Activated T-cell treated with anti-CD3 and anti-CD28 coated beads, Interleukin-2, amount 50 U/mL, for 4 hours (primary cell): ENCODE results near the gene FBXO39. TPM values are rescaled to one million over a fixed set of nuclear protein-coding genes. Genes with fewer than 3 reads are reported as not detected.
"Not testable (repeated sequence)": the region's sequence is repeated elsewhere in the genome, so short reads cannot be mapped to it uniquely, and the experiment has no call there.

ENCODE experiments used
- ATAC-seq, 2 donors: fragments of 200-7000 bp; cut with Tn5 transposase; one replicate each; pipeline ENCODE4 v1.10.0; 2021
- DNase-seq: peaks from one replicate; pipeline ENCODE4 v3.0.0-alpha.2; 2020
- H3K27me3 Mint-ChIP-seq: one replicate; pipeline ENCODE4 v1.8.0; 2021; ENCODE audit warnings: low read depth, mixed read lengths
- H3K36me3 Mint-ChIP-seq: one replicate; pipeline ENCODE4 v1.8.0; 2022; ENCODE audit warnings: mixed read lengths; ENCODE audit not compliant: insufficient read depth
- H3K4me1 Mint-ChIP-seq: one replicate; pipeline ENCODE4 v1.8.0; 2021; ENCODE audit warnings: low read depth, mixed read lengths
- H3K4me3 Mint-ChIP-seq: one replicate; pipeline ENCODE4 v1.8.0; 2021; ENCODE audit warnings: mild to moderate bottlenecking, moderate library complexity, mixed read lengths
- H3K9me3 Mint-ChIP-seq: one replicate; pipeline ENCODE4 v1.8.0; 2021; ENCODE audit warnings: mixed read lengths
- total RNA-seq, 3 donors: library from RNA; stranded (reverse); gene quantifications; one replicate each; pipeline ENCODE4 v1.2.1, GENCODE V29; 2021

Gene FBXO39
- total RNA-seq, result not detected

DNA sequence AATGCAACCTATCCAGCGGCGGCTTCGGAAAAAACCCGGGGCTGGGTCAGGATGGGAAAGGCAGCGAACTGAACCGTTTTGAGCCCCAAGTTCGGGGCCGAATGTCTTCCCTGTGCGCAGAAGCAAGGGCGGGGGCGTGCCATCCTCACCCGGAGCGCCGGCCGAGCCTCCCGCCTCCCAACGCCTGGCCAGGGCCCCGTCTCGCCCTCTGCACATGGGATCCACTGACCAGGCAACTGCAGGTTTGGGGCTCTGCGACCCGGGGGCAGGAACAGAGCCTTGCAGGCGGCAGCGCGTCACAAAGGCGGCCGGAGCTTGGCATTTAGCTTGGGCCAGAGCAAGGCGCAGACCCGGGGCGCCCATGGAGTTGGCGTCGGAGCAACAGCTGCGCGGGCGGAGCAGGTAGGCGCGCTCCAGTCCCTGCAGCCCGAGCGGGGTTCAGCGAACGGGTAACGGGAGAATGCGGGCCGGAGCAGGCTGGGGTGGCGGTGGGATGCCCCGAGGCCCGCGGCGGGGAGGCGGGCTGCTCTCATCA, at the start of gene FBXO39:
FBXO39 (plus strand) TSS at position 345 of the 535 bp plus-strand sequence. CDS start 3,654 bp downstream, outside the sequence.
- no peak for DNase-seq
- H3K4me3 Mint-ChIP-seq, result no peak within 1 kb of the TSS
- peaks cover 4% of the 10 kb centered on the region for H3K4me1 Mint-ChIP-seq
- H3K36me3 Mint-ChIP-seq, result peaks cover 31% of the 10 kb centered on the region
- H3K9me3 Mint-ChIP-seq, result peaks cover 24% of the 10 kb centered on the region
- peaks cover 24% of the 10 kb centered on the region for H3K27me3 Mint-ChIP-seq
- ATAC-seq, result no peak

DNA sequence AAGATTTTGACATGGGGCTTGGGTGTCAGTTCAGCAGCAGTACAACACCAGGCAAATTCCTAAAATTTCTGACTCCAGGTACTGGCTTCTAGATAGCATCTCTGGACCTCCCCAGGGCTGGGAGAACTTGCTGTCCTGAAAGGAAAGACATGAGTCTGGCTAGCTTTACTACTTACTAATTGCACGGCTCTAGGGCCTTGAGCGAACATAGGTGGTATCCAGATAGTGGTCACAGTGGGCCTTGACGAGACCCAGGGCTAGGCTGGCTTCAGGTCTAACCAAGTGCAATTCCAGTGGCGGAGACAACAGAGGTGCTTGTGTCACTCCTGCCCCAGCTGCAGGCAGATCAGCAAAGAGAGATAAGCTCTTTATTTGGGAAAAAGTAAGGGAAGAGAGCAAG, 46.5 kb upstream of the FBXO39 start:
- no peak overlapping the region for H3K4me3 Mint-ChIP-seq
- ATAC-seq, result no peak
- H3K4me1 Mint-ChIP-seq, result no peaks in the 10 kb centered on the region

DNA sequence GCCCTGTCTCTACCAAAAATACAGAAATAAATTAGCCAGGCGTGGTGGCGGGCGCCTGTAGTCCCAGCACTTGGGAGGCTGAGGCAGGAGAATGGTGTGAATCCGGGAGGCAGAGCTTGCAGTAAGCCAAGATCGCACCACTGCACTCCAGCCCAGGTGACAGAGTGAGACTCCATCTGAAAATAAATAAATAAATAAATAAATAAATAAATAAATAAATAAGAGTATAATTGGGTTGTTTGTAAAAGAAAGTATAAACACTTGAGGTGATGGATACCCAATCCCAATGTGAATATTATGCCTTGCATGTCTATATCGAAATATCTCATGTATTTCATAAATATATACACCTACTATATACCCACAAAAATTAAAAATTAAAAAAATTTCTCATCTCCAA, 29.4 kb upstream of the FBXO39 start:
- not testable (repeated sequence) for ATAC-seq

More for the DNA sequence above, 46.5 kb upstream of the FBXO39 start:
- Mint-ChIP-seq H3K9me3 (no peaks in the 10 kb centered on the region), H3K27me3 (peaks cover 17% of the 10 kb centered on the region), H3K36me3 (no peaks in the 10 kb centered on the region)
- no peak for DNase-seq

DNA sequence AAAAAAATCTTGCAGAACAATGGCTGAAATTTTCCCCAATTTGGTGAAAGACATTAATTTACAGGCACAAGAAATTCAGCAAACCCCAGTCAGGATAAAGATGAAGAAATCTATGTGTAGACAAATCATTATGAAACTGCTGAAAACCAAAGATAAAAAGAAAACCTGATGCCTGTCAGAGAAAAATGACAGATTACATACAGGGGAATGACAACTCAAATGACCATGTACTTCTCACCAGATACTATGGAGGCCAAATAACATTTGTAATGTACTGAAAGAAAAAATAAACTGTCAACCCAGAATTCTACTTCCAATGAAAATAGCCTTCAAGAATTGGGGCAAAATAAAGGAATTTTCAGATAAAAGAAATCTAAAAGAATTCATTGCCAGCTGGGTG, 27.4 kb upstream of the FBXO39 start:
- DNase-seq (no peak), ATAC-seq (no peak)
- H3K27me3 Mint-ChIP-seq, result peaks cover 10% of the 10 kb centered on the region
- no peaks in the 10 kb centered on the region for H3K36me3 Mint-ChIP-seq
- peaks cover 9% of the 10 kb centered on the region for H3K4me1 Mint-ChIP-seq
- H3K9me3 Mint-ChIP-seq, result peaks cover 3% of the 10 kb centered on the region
- H3K4me3 Mint-ChIP-seq, result no peak overlapping the region

More for the DNA sequence above, 29.4 kb upstream of the FBXO39 start:
- not testable (repeated sequence) for DNase-seq, H3K36me3 Mint-ChIP-seq, H3K4me3 Mint-ChIP-seq, H3K9me3 Mint-ChIP-seq, H3K4me1 Mint-ChIP-seq
- H3K27me3 Mint-ChIP-seq, result peaks cover 23% of the 10 kb centered on the region

DNA sequence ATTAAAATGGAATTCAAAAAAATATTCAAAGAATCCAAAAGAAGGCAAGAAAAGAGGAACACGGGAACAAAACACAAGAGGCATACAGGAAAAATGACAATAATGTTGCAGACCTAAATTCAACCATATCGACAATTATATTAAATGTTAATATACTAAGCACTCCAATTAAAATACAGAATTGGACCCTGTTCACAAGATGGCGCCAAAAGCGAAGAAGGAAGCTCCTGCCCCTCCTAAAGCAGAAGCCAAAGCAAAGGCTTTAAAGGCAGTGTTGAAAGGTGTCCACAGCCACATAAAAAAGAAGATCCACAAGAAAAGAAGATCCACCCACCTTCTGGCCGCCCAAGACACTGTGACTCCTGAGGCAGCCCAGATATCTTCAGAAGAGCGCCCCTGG, 26.5 kb upstream of the FBXO39 start:
- no peak for DNase-seq
- peaks cover 3% of the 10 kb centered on the region for H3K9me3 Mint-ChIP-seq
- ATAC-seq, result no peak
- peaks cover 9% of the 10 kb centered on the region for H3K4me1 Mint-ChIP-seq
- peaks cover 5% of the 10 kb centered on the region for H3K27me3 Mint-ChIP-seq
- H3K36me3 Mint-ChIP-seq, result no peaks in the 10 kb centered on the region
- H3K4me3 Mint-ChIP-seq, result no peak overlapping the region

DNA sequence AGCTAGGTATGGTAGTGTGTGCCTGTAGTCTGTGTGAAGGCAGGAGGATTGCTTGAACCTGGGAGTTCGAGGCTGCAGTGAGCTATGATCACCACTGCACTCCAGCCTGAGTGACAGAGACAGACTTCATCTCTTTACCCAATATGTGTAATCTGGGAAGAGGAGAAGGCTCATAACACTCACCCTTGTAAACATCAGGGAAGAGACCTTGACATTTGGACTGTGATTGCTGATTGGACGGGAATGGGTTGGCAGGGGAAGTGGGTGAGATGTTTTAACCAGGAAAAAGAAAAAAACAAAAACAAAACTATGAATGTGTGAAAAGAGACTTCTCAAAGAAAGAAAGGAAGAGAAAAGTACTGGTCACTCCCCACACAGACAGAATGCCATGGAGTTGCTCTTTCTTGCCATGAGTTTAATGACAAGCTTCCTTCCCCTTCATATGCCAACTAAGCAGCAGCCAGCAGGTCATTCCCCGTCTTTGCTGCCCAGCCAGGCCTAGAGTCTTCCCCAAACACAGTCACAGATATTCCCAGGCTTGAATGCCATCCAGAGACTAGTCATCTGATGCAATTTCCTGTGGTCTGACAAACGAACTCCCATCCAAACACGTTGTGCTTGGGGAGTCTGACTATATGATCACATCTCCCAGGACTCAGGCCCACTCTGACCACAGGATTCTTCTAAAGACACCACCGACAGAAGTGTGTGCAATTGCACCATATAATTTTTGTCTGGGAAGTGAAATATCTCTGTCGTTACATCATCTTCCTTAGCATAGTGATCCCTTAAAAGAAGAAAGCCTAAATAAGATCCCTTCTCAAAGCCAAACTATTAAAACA, 23.7 kb upstream of the FBXO39 start:
- peaks cover 3% of the 10 kb centered on the region for H3K9me3 Mint-ChIP-seq
- no peak for DNase-seq
- H3K4me3 Mint-ChIP-seq, result no peak overlapping the region
- peaks cover 1% of the 10 kb centered on the region for H3K36me3 Mint-ChIP-seq
- peaks cover 28% of the 10 kb centered on the region for H3K4me1 Mint-ChIP-seq
- ATAC-seq, result no peak
- H3K27me3 Mint-ChIP-seq, result no peaks in the 10 kb centered on the region

DNA sequence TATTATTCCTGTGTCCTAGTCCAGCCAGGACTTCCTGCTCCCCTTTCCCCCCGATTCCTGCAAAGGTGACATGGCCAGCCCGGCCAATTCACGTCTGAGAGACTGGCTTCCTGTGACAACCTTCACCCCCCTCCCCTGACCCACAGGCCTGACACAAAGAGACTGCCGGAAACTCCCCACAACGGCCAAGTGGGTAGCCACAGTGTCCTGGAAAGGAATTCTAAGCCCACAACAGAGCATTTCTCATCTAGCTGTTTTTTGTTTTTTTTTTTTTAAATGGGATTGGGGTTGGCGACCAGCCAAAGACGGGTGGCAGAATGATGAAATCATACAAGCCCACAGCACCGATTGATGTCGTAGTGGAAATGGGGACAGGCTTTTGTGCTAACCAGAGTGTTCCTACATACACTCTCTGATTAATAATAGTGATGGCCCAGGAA, 23.0 kb upstream of the FBXO39 start:
- H3K4me3 Mint-ChIP-seq, result no peak overlapping the region
- peaks cover 34% of the 10 kb centered on the region for H3K4me1 Mint-ChIP-seq
- peaks cover 3% of the 10 kb centered on the region for H3K9me3 Mint-ChIP-seq
- no peaks in the 10 kb centered on the region for H3K27me3 Mint-ChIP-seq
- peak; percentile 43 for DNase-seq
- ATAC-seq, result peak in 1 of 2 donors; percentile 25
- peaks cover 7% of the 10 kb centered on the region for H3K36me3 Mint-ChIP-seq

DNA sequence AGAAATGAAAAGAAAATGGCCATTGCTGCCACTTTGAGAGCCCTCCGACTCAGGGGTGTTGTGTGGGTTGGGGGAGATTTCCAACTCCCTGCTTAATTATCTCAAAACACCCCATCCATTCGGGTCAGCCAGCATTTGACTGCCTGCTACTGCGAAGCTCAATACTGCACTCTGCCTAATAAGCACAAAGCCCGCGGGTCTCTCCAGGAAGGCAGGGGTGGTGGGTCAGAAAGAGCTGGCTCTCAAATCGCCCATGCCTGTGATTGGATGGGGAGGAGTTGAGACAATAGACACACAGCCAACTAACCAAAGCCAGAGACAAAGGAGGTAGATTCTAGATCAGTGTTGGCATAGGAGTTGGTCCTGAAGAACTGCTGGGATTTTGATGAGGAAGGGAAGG, 22.5 kb upstream of the FBXO39 start:
- Mint-ChIP-seq H3K4me3 (no peak overlapping the region), H3K4me1 (peaks cover 40% of the 10 kb centered on the region), H3K27me3 (no peaks in the 10 kb centered on the region), H3K36me3 (peaks cover 12% of the 10 kb centered on the region), H3K9me3 (peaks cover 3% of the 10 kb centered on the region)
- no peak for DNase-seq
- ATAC-seq, result no peak

DNA sequence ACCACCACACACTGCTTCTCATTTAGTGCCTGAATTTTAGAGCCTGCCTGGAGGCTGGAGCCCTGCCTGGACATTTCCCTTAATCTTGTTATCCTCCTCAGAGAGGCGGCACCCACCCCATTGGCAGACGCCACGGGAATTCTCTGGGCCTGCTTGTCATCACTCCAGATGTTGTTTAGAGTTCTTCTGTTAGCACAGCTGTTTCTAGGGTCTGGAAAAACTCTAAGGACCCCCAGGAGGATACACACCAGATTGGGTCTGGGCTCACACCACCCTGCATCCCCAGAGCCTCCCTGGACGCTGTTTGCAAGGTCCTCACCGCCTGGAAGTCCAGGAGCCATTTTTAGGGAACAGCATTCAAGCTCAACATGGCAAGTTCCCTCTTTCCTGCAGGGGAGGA, 20.7 kb upstream of the FBXO39 start:
- ATAC-seq (no peak), DNase-seq (no peak)
- Mint-ChIP-seq H3K4me3 (peak overlapping the region; percentile 89), H3K36me3 (peaks cover 24% of the 10 kb centered on the region), H3K27me3 (no peaks in the 10 kb centered on the region), H3K9me3 (no peaks in the 10 kb centered on the region), H3K4me1 (peaks cover 44% of the 10 kb centered on the region)

DNA sequence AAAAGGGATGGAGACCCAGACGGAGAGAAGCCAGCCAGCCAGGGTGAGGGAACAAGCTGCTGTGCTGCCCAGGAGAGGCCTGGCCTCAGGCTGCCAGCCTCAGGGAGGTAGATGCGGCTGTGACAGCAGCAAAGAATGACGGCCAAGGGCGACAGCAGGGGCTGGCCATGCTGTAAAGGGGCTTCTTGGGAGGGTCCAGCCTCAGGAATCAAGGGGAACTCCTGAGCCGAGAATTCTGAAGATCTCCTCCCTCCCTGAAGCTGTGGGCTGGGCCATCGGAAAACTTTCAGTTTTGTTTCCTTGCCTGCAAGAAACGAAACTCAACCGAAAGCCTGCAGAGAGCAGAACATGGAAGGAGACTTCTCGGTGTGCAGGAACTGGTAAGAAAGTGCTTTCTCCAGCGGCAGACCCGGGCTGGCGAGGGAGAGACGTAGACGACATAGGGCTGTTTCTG, 20.3 kb upstream of the FBXO39 start, which contains the start of gene XAF1:
XAF1 (plus strand) TSS at position 316 of the 454 bp plus-strand sequence; CDS start at position 349, 33 bp downstream.
- H3K9me3 Mint-ChIP-seq, result no peaks in the 10 kb centered on the region
- H3K4me1 Mint-ChIP-seq, result peaks cover 44% of the 10 kb centered on the region
- peak within 1 kb of the TSS; percentile 89 for H3K4me3 Mint-ChIP-seq
- H3K36me3 Mint-ChIP-seq, result peaks cover 28% of the 10 kb centered on the region
- ATAC-seq (peak; percentile 71 to 73), DNase-seq (peak; percentile 40)
- H3K27me3 Mint-ChIP-seq, result no peaks in the 10 kb centered on the region

DNA sequence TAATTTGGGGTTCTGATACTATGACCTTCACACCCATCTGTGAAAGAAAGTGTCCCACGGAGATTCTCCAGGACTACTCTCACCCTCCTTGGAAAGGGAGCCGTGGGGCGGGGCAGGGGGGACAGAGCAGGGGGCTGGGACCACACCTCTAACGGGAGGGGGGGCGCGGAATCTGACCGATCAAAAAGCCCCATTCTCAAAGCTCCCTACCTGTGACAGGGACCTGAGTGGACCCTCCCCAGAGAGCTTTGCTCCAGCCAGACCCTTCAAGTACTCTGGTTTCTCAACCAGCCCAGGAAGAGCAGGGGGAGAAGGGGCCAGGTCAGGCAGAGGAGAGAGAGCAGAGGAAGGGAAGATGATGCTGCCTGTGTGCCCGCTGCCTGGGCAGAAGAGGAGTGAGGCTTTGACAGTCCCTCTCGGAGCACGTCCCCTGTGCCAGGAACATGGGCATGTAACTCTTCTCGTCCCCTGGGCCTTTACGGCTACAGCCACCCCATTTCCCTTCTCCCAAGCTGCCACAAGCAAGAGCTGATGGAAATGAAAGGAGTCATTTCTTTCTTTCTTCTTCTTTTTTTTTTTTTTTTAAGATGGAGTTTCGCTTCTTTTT, 19.5 kb upstream of the FBXO39 start:
- peaks cover 44% of the 10 kb centered on the region for H3K4me1 Mint-ChIP-seq
- no peaks in the 10 kb centered on the region for H3K9me3 Mint-ChIP-seq
- peaks cover 32% of the 10 kb centered on the region for H3K36me3 Mint-ChIP-seq
- H3K4me3 Mint-ChIP-seq, result peak overlapping the region; percentile 89
- ATAC-seq (peak in 1 of 2 donors; percentile 32), DNase-seq (no peak)
- H3K27me3 Mint-ChIP-seq, result no peaks in the 10 kb centered on the region

DNA sequence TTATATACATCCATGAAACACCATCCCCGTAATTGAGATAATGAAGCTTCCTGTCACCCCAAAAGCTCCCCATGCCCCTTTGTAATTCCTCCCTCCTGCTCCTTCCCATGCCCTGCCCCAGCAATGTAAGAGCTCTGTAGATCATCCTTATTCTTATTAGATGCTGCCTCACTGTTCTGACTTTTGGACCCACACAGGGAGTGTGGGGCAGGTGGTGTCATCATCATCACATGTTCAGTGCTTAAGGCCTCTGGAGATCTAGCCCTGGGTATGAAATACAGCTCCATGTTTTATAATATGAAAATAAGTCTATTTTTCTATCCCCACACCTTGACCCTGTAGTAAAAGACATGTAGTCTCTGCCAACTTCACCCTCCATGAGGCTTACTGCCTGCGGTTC, 18.3 kb upstream of the FBXO39 start:
- Mint-ChIP-seq H3K9me3 (no peaks in the 10 kb centered on the region), H3K36me3 (peaks cover 42% of the 10 kb centered on the region), H3K4me1 (peaks cover 39% of the 10 kb centered on the region), H3K4me3 (peak overlapping the region; percentile 72), H3K27me3 (no peaks in the 10 kb centered on the region)
- DNase-seq, result no peak
- ATAC-seq, result no peak

DNA sequence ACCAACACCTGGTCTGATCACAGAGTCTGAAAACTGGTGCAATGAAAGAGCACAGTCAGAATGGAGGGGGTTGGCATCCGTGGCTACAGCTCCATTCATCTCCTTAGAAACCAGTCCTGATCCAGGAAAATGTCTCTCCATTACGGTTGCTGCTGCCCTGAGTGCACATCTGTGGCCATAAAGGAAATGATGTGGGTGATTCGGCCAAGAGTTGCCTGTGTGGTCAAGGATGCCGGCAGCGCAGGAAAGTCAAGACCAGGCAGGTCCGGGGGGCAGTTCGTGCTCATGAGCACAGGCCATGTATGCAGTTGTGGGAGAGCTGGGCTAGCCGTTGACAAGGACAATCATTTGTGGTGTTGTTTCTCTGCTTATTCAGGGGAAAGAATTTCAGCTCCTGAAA, 14.2 kb upstream of the FBXO39 start:
- peaks cover 23% of the 10 kb centered on the region for H3K4me1 Mint-ChIP-seq
- H3K36me3 Mint-ChIP-seq, result peaks cover 80% of the 10 kb centered on the region
- no peak for DNase-seq
- no peak for ATAC-seq
- H3K27me3 Mint-ChIP-seq, result no peaks in the 10 kb centered on the region
- H3K4me3 Mint-ChIP-seq, result no peak overlapping the region
- peaks cover 14% of the 10 kb centered on the region for H3K9me3 Mint-ChIP-seq

DNA sequence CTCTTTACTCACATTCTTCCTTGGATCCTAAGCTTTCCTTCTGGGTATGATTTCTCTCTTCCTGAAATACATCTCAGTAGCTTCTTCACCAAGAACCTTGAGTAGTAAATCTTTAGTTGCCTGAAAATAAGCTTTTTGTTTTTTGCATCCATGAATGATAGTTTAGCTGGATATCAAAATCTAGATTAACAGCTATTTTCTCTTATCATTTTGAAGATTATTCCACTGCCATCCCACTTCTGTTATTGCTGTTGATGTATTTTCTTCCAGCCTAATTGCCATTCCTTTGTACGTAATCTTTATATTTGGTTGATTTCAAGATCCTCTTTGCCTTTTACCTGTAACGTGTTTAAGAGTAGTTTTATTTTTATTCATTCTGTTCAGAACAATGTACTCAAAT, 7.6 kb upstream of the FBXO39 start:
- no peak for ATAC-seq

More for the DNA sequence above, 7.6 kb upstream of the FBXO39 start:
- Mint-ChIP-seq H3K27me3 (no peaks in the 10 kb centered on the region), H3K4me3 (no peak overlapping the region), H3K36me3 (peaks cover 93% of the 10 kb centered on the region), H3K4me1 (peaks cover 2% of the 10 kb centered on the region), H3K9me3 (peaks cover 48% of the 10 kb centered on the region)
- no peak for DNase-seq
